Keratinocyte (primary cell): ENCODE results near the gene PCDHB13. TPM values are rescaled to one million over a fixed set of nuclear protein-coding genes. Genes with fewer than 3 reads are reported as not detected.
"Not testable (repeated sequence)": the region's sequence is repeated elsewhere in the genome, so short reads cannot be mapped to it uniquely, and the experiment has no call there.

Source experiments
- DNase-seq: peaks from one replicate; pipeline ENCODE4 v3.0.0-alpha.2; 2011; ENCODE audit warnings: low read depth, missing footprints, low spot score
- FAIRE-seq: peaks from 2 replicates; lab custom pipeline; 2011; peaks lifted over from hg19 to GRCh38; lab: Jason Lieb, UNC
- H2AFZ ChIP-seq: 2 replicates; pipeline ENCODE4 v1.6.0; 2012; ENCODE audit warnings: low read length, control low read depth, inconsistent platforms; ENCODE audit not compliant: control insufficient read depth
- H3K27ac ChIP-seq: 2 replicates; pipeline ENCODE4 v1.5.1; 2011; ENCODE audit warnings: low read length; ENCODE audit not compliant: control insufficient read depth, insufficient read depth
- H3K27me3 ChIP-seq: 3 replicates; pipeline ENCODE4 v1.6.0; 2011; ENCODE audit warnings: low read length; ENCODE audit not compliant: control insufficient read depth, insufficient read depth; ENCODE audit errors: extremely low read depth
- H3K36me3 ChIP-seq, 2 experiments: 2 replicates in 1 of 2; 3 replicates in 1 of 2; pipeline ENCODE4 v1.5.1; 2011; ENCODE audit warnings: low read length in 2 of 2, mild to moderate bottlenecking in 1 of 2; ENCODE audit not compliant: control insufficient read depth in 2 of 2, insufficient read depth in 2 of 2; ENCODE audit errors: extremely low read depth in 1 of 2
- H3K4me1 ChIP-seq: 3 replicates; pipeline ENCODE4 v1.5.1; 2011; ENCODE audit warnings: low read length; ENCODE audit not compliant: control insufficient read depth, insufficient read depth; ENCODE audit errors: extremely low read depth
- H3K4me2 ChIP-seq: 3 replicates; pipeline ENCODE4 v1.6.0; 2011; ENCODE audit warnings: low read depth, low read length; ENCODE audit not compliant: control insufficient read depth, insufficient read depth; ENCODE audit errors: extremely low read depth
- H3K4me3 ChIP-seq, 3 experiments: fragments of 200-600 bp in 1 of 3; sonication (generic) in 1 of 3; 2 replicates in 2 of 3; 3 replicates in 1 of 3; pipeline ENCODE4 v1.5.1; 2011 to 2016; ENCODE audit warnings: low read length in 3 of 3, mild to moderate bottlenecking in 3 of 3, control low read depth in 2 of 3, inconsistent platforms in 1 of 3, low read depth in 1 of 3, mixed read lengths in 1 of 3, mixed run types in 1 of 3, moderate library complexity in 1 of 3; ENCODE audit not compliant: control insufficient read depth in 2 of 3, insufficient read depth in 2 of 3; ENCODE audit errors: extremely low read depth in 1 of 3
- H3K79me2 ChIP-seq: 2 replicates; pipeline ENCODE4 v1.6.0; 2012; ENCODE audit warnings: low read length; ENCODE audit not compliant: control insufficient read depth, insufficient read depth
- H3K9ac ChIP-seq: 3 replicates; pipeline ENCODE4 v1.6.0; 2011; ENCODE audit warnings: low read length; ENCODE audit not compliant: control insufficient read depth, insufficient read depth; ENCODE audit errors: extremely low read depth
- H3K9me1 ChIP-seq: 3 replicates; pipeline ENCODE4 v1.6.0; 2011; ENCODE audit warnings: low read length; ENCODE audit not compliant: control insufficient read depth, insufficient read depth; ENCODE audit errors: extremely low read depth
- H3K9me3 ChIP-seq: 2 replicates; pipeline ENCODE4 v1.5.1; 2012; ENCODE audit warnings: low read depth, low read length; ENCODE audit not compliant: control insufficient read depth
- H4K20me1 ChIP-seq: 3 replicates; pipeline ENCODE4 v1.6.0; 2011; ENCODE audit warnings: low read length; ENCODE audit not compliant: control insufficient read depth, insufficient read depth; ENCODE audit errors: extremely low read depth
- CTCF ChIP-seq, 3 experiments: IDR thresholded peaks in 1 of 3; conservative IDR thresholded peaks in 1 of 3; optimal IDR thresholded peaks in 1 of 3; 2 replicates in 2 of 3; 3 replicates in 1 of 3; pipeline versions ENCODE3 to v1.5.1; 2011; ENCODE audit warnings: low read length in 3 of 3, mild to moderate bottlenecking in 3 of 3, moderate library complexity in 2 of 3, control low read depth in 1 of 3, inconsistent platforms in 1 of 3; ENCODE audit not compliant: insufficient read depth in 2 of 3; ENCODE audit errors: extremely low read depth in 1 of 3
- EZH2 ChIP-seq: IDR thresholded peaks from one replicate; pipeline ENCODE4 v1.6.1; 2012; ENCODE audit warnings: inconsistent platforms, mild to moderate bottlenecking, low read length, moderate library complexity
- dilution Hi-C: fragments of 300-500 bp; cut with MboI; formaldehyde crosslinking; loops from one replicate; pipeline ENCODE4 v1.7.0; 2020; ENCODE audit warnings: low sequenced_read_pairs; ENCODE audit not compliant: extremely low pct_ligation_motif_present
- polyA plus RNA-seq, 5 experiments: library from polyadenylated mRNA; depleted of rRNA in 3 of 5; stranded (reverse) in 3 of 5; stranded (forward) in 1 of 5; unstranded in 1 of 5; fragments of >200 nt; gene quantifications; 1 replicate in 1 of 5; 2 replicates in 3 of 5; 3 replicates in 1 of 5; pipeline versions ENCODE4 v1.2.1 to v1.2.3, GENCODE V29; 2011 to 2012; ENCODE audit warnings: missing spikeins in 2 of 5, low read depth in 1 of 5, low replicate concordance in 1 of 5

The PCDHB13 gene
- polyA plus RNA-seq, 1 donor (not counting 4 experiments of a cell fraction or from before 2014, with no cell fraction given), result 0.07 TPM

GRCh38 chr5:141175933-141176332, 37.8 kb upstream of the PCDHB13 start:
- no peak for FAIRE-seq
- H3K4me2 ChIP-seq, result no peak overlapping the region
- no peaks in the 10 kb centered on the region for H3K4me1 ChIP-seq
- no peaks in the 10 kb centered on the region for H4K20me1 ChIP-seq
- TF ChIP-seq EZH2 (no peak), CTCF (optimal IDR thresholded peaks at IDR 0.05 in 1 of 3, IDR thresholded peaks at IDR 0.05 in 1 of 3, conservative IDR thresholded peaks at IDR 0.05 in 1 of 3; ENCODE audit: extremely low read depth in 1 of 3, insufficient read depth in 2 of 3, low read length in 3 of 3) (no peak)
- no peak overlapping the region for H3K27ac ChIP-seq
- H3K4me3 ChIP-seq, result no peak overlapping the region
- no peak for DNase-seq
- H3K36me3 ChIP-seq, result no peaks in the 10 kb centered on the region
- H2AFZ ChIP-seq, result no peak overlapping the region
- dilution Hi-C loops, result no loop called here
- no peaks in the 10 kb centered on the region for H3K9me1 ChIP-seq
- no peaks in the 10 kb centered on the region for H3K79me2 ChIP-seq
- no peak overlapping the region for H3K9ac ChIP-seq
- H3K9me3 ChIP-seq, result peaks cover 4% of the 10 kb centered on the region
- no peaks in the 10 kb centered on the region for H3K27me3 ChIP-seq

DNA sequence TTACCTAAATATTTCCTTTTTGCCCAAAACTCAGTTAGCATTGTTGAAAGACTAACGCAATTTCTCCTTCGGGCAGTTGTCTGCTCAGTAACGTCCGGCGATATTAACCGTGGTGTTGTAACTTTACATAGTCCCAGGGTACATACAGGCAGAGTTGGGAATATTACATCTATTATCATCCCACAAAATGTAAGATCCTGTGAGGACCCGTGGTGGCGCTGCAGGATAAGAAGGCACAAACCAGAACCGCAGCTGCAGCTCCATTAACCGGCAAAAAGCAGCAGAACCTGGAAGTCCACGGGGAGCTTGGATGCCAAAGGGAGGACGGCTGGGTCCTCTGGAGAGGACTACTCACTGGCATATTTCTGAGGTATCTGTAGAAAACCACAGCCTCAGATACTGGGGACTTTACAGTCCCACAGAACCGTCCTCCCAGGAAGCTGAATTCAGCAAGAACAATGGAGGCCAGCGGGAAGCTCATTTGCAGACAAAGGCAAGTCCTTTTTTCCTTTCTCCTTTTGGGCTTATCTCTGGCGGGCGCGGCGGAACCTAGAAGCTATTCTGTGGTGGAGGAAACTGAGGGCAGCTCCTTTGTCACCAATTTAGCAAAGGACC, 36.0 kb upstream of the PCDHB13 start, which contains the start of gene PCDHB8:
Gene PCDHB8 (plus strand): TSS at position 214 of the 615 bp plus-strand sequence. CDS start 245 bp downstream, at position 459.
- H3K27ac ChIP-seq, H3K4me2 ChIP-seq, H3K27me3 ChIP-seq, H2AFZ ChIP-seq, H3K36me3 ChIP-seq, H3K4me3 ChIP-seq, dilution Hi-C loops, H3K9me1 ChIP-seq, H4K20me1 ChIP-seq, H3K4me1 ChIP-seq, H3K9ac ChIP-seq, FAIRE-seq, H3K9me3 ChIP-seq, DNase-seq, H3K79me2 ChIP-seq: not testable (repeated sequence)

DNA sequence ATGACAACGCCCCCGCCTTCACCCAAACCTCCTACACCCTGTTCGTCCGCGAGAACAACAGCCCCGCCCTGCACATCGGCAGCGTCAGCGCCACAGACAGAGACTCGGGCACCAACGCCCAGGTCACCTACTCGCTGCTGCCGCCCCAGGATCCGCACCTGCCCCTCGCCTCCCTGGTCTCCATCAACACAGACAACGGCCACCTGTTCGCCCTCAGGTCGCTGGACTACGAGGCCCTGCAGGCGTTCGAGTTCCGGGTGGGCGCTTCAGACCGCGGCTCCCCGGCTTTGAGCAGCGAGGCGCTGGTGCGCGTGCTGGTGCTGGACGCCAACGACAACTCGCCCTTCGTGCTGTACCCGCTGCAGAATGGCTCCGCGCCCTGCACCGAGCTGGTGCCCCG, 34.3 kb upstream of the PCDHB13 start:
- H3K79me2 ChIP-seq, H3K9me3 ChIP-seq, H3K9ac ChIP-seq, H3K9me1 ChIP-seq, H3K4me1 ChIP-seq, H3K4me3 ChIP-seq, FAIRE-seq, H3K27me3 ChIP-seq, dilution Hi-C loops, H3K4me2 ChIP-seq, H2AFZ ChIP-seq, H4K20me1 ChIP-seq, H3K36me3 ChIP-seq, DNase-seq, H3K27ac ChIP-seq: not testable (repeated sequence)

- H3K27ac ChIP-seq, H3K4me2 ChIP-seq, H2AFZ ChIP-seq, H3K4me1 ChIP-seq, H4K20me1 ChIP-seq, H3K9me3 ChIP-seq, H3K9ac ChIP-seq, H3K9me1 ChIP-seq, DNase-seq, dilution Hi-C loops, H3K27me3 ChIP-seq, H3K4me3 ChIP-seq, H3K79me2 ChIP-seq, FAIRE-seq, H3K36me3 ChIP-seq: not testable (repeated sequence)
Measured at GRCh38 chr5:141179876-141180275, 33.8 kb upstream of the PCDHB13 start.
